Inferior parietal cortex (tissue), 1 donor: Measurements from ENCODE around the gene ROCK2.

ENCODE experiments used
- DNase-seq: peaks from one replicate; pipeline ENCODE4 v3.0.0-alpha.2; 2016; ENCODE audit errors: extremely low spot score

Gene ROCK2

DNA sequence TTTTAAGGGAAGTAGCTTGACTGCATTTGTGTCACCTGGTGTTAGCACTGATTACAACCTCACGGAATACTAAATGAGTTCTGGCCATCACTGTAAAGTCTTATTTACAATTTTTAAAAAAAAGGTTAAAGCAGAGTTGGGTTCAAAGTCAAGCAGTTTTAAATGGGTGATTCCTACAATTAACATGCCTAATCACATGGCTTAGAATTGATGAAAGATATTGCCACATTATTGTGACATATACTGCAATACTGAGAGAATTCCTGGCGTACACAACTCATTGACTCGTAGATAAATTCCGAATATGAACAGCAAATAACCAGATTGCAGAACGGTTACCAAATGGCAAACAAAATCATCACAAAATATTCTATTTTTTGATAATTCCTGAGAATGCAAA is 34.2 kb downstream of the ROCK2 start:
- no peak for DNase-seq

DNA sequence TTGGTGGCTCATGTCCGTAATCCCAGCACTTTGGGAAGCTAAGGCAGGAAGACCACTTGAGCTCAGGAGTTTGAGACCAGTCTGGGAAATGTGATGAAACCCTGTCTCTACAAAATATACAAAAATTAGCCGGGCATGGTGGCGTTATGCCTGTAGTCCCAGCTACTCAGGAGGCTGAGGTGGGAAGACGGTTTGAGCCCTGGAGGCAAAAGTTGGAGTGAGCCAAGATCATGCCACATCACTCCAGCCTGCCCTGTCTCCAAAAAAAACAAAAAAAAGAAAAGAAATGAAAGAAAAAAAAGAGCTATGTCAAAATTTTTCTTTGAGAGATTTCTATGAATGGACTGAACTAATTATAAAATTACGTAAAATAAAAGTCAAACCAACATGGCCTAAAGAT is 34.7 kb downstream of the ROCK2 start:
- DNase-seq = no peak

DNA sequence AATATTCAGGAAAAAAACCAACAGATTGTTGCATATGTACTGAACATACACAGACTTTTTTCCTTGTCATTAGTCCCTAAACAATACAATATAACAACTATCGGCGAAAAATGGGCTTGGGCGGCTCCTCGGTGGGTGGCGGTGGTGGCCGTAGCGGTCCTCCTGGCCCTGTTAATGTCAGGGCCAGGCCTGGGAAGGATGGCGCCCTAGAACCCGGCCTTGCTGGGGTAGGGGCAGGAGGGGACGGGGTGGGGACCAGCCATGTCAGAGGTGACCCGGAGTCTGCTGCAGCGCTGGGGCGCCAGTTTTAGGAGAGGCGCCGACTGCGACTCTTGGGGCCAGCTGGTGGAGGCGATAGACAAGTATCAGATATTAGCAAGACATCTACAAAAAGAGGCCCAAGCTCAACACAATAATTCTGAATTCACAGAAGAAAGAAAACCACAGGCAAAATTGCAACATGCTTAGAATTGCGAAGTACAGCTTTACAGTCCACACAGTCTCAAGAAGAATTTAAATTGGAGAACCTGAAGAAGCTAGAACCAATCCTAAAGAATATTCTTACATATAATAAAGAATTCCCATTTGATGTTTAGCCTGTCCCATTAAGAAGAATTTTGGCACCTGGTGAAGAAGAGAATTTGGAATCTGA is 36.5 kb downstream of the ROCK2 start:
- DNase-seq = no peak

DNA sequence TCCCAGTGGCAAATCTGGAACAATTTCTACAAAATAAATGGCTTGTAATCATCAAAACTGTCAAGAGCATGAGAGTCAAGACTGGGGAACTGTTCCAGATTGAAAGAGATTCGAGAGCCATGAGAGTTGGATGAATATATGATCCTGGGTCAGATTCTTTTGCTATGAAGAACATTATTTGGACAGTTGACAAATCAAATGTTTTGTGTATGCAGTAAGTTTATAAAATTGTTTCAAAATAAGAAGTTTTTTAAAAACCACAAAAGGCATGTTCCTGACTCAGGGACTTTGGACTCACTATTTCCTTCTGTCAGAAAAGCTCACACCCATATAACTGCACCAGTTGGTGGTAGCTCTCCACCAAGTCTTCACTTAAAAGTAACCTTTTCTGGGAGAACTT is 38.5 kb downstream of the ROCK2 start:
- no peak for DNase-seq

DNA sequence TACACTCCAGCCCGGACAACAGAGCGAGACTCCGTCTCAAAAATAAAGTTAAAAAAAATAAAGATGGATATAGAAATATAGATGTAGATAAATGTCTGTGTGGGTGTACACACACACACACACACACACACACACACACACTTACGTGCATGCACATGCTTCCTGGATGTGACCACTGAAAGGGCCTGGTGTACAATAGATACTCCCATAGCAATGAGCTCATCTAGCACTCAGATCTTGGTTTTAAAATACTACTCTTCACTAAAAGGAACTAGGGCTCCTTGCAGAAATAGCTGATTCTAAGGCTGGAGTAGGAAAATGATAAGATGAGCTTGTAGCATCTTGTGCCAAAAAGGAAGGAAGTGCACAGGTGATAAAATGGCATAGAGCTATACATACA is 39.1 kb downstream of the ROCK2 start:
- DNase-seq = no peak

DNA sequence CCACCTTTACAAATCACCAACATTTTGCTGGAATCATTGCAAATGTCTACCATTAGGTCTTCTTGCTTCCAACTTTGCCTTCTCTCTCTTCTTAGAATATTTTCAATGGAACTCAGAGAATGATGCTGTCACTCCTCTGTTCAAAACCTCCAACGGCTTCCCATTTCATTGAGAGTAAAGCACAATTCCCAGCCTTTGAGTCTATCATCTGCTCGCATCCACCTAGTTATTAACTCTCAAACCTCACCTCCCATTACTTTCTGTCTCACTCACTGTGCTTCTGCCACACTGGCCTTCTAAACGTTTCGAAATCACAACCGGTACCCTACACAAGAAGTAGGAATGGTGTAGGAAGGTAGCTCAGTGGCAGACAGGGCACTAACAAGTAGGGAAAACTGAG is 40.0 kb downstream of the ROCK2 start:
- no peak for DNase-seq

DNA sequence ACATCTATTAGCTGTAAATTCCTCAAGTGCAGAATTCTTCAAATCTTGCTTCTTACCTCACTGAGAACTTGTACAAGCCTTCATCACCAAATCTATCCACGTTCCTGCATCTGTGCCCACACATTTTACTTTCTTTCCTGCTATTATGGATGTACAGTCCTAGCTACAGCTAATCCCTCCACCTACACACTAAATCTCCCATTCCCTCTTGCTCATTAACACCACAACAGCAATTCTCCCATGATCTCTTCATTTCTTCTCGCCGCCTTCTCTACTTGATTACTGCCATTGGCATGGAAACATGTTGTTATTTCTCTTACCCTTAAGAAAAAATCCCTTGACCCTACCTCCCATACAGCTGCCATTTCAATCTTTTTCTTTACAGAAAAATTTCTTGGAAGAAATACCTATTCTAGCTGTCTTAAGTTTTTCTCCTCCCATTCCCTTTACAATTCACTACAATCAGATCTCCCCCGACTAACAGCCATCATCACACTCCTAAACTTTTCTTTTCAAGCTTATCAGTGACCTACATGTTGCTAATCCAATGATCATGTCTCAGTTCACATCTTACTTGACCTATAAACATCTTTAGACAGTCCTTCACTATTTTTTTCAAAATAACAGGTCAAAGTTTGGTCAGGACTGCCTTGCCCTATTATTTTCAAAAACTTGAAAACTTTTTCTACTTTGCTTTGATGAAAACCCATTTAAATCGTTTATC is 41.0 kb downstream of the ROCK2 start:
- no peak for DNase-seq

DNA sequence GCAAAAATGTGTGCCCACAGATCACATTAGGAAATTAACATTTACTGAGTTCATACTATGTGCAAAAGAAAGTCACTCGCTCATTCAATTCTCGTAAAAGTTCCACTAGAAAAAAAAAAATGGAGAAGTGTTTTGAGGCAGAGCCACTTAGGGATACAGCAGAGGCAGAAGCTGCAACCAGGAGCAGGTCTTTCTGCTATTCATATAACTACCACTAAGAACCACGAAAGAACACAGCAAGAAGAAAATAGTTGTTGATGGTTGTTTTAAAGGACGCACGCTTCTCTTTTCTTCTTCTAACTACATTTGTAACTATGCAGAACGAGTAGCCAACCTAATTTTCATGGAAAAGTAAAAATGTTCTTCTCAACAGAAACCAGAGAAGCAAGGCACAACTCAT is 45.0 kb downstream of the ROCK2 start:
- no peak for DNase-seq

DNA sequence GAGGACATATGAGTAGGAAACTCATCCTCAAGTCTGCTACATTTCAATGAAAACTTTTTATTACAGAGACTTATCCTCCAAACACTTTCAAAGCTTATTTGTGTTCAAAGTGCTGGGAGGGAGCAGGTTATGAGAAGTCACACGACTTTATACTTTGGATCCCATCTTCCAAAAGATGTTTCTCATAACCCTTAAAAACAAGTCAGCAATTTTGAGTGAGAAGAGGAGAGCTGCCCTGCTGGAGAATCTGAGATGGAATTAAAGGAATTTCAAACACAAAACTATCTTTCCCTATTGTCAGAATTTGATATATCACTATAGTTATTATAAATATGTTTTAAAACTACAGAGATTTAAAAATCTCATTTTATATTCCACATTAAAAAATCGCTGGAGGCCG is 45.8 kb downstream of the ROCK2 start:
- DNase-seq = no peak

DNA sequence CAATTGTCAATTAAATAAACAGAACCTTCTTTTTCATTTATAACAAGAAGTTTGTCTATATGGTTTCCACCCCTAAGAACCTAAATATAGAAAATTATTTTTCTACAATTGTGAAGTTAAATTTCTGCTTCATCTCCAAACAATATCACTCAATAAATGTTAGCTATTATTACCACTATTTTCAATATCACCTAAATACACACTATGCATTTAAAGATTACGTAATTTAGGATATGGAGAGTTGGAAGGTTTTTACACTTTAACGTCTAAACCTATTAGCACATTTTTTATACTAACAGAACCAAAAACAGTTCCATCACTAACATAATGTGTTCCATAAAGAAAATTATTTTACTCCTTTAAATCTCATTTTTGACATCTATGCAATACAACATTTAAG is 48.0 kb downstream of the ROCK2 start:
- no peak for DNase-seq

DNA sequence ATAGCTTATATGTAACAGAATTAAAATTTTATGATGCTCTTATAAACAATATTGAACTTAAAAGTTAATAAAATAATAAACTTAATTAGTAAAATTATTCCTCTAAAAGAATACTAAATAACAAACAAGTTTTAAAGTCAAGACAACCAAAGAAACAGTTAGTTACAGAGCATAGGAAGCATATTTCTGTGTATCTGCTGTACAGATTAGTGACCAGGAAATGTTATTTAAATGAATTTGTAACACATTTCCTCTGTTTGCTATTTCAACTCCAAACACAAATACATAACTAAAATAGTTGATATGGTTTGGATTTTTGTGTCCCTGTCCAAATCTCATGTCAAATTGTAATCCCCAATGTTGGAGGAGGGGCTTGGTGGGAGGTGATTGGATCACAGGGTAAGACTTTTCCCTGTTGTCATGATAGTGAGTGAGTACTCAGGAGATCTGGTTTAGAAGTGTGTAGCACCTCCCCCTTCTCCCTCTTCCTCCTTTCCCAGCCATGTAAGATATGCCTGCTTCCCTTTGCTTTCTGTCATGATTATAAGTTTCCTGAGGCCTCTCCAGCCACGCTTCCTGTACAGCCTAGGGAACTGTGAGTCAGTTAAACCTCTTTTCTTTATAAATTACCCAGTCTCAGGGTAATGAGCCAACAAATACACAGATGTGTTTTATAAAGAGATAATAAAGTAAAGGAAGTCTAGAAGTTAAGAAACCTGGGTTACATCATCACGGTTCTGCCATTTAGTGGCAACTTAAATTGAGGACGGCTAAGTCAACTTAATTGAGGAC is 51.8 kb downstream of the ROCK2 start:
- DNase-seq = no peak

DNA sequence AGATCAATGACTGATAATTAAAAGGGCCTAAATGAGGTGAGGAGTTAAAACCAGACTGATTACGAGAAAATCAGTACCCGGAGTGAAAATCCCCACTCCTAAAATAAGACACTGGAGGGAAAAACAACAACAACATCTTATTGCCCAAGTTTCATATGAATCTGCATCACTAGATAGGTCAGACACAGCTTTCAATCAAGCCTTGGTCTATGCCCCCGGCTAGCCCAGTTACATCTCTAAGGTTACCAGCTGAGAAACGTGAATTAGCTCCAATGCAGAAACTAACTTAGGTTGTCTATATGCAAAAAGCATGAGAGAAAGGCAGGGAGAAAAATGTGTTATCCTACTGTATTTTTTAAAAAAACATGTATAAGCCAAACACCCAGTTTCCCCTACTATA is 53.7 kb downstream of the ROCK2 start:
- DNase-seq = no peak

DNA sequence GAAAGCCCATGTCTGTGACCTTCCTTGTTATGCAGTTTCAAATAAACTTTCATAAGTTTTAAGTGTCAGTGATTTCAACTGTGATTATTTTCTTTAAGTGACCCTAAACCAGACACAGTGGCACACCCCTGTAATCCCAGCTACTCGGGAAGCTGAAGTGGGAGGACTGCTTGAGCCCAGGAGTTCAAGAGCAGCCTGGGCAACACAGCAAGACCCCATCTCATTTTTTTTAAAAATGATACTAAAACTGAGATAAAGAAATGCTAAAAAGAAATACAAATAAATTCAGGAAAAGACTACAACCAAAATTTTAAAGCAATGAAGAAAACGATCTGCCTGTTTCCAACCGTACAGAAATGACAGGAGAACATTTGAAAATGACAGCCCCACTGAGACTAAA is 54.2 kb downstream of the ROCK2 start:
- DNase-seq = no peak

DNA sequence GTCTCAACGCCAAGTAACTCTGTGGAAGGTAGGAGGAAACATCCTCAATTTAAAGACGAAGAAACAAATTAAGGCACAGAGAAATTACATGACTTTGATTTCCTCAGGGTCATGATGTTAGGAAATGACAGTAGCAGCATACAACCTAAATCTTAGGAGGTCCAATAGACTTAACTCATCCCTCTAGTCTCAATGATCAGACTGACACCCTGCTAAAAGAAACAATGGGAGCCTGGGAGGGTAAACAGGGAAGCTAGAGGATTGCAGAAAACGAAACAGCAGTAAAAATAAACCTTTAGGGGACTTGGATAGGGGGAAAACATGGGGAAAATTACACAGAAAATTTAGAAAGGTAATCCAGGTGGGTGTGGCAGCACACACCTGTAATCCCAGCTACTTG is 56.0 kb downstream of the ROCK2 start:
- DNase-seq = no peak

DNA sequence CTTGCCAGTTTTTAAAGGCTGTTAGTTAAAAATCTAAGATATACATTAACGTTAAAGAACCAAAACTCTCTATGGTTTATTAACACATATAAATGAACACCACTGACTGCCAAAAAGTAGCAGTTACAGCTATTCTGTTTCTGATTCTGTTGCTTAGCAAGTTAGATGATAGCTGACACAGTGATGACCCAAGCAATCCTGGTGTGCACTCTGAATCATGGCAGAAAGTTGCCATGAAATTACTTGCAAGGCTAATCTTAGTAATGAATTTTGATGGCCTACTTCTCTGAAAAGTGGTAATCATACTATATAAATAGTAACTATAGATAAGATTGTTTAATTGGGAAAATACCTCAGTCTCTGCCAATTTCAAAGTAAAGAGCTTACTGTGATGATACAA is 57.7 kb downstream of the ROCK2 start:
- DNase-seq = no peak

DNA sequence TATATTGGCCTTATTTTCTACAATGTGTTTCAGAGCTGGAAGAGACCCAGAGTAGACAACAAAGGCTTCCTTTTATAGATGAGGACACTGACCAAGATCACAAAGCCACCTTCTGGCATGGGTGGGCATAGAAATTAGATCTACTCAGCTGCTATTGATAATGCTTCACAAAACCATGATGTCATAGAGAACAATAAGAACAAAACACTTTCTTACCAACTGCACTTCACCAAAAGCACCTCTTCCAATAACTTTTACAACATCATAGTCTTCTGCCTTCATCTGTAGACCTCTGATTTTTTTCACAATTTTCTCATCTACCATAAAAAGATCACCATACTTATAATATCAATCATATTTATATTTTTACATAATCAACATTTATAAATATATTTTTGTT is 58.1 kb downstream of the ROCK2 start:
- DNase-seq = no peak

DNA sequence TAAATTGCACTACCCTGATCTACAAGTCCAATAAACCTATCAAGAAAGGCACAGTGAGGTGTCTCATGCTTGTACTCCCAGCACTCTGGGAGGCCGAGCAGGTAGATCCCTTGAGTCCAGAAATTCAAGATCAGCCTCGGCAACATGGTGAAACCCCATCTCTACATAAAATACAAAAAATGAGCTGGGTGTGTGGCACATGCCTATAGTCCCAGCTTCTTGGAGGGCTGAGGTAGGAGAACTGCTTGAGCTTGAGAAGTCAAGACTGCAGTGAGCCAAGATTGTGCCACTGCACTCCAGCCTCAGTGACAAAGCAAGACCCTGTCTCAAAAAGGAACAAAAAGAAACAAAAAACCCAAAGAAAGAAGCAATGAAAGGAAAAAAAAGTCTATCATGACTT is 58.9 kb downstream of the ROCK2 start:
- no peak for DNase-seq

DNA sequence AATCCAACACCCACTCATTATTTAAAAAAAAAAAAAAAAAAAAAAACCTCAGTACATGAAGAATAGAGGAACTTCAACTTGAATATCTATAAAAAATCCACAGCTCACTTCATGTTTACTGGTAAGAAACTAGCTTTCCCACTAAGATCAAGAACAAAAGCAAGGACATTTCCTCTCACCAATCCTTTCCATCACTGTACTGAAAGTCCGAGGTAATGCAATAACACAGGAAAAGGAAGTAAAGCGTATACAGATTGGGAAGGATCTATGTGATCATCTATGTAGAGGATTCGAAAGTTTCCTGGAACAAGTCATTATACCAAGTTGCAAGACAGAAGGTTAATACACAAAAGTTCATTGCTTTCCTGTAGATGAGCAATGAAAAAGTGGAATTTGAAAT is 63.2 kb downstream of the ROCK2 start:
- no peak for DNase-seq

DNA sequence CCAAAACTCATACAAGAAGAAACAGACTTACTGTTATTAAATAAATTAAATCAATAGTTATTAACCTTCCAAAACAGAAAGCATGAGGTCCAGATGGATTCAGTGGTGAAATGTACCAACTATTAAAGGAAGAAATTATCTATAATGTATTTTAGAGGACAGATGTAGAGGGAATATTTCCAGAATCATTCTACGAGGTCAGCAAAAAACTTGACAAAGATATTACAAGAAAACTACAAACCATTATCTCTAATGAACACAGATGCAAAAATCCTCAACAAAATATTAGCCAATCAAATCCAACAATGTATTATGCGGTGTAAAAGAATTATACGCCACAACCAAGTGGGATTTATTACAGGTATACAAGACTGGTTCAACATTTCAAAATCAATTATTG is 63.7 kb downstream of the ROCK2 start:
- no peak for DNase-seq

DNA sequence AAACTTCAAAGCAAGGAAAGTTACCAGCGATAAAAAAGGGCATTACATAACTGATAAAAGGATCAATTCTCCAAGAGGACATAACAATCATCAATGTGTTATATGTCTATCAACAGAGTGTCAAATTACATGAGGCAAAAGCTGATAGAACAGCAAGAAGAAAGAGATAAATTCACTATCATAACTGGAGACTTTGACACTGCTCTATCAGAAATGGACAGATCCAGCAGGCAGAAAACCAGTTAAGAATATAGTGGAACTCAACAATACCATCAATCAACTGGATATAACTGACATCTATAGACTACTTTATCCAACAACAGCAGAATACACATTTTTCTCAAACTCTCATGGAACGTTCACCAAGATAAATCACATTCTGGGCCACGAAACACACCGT is 65.0 kb downstream of the ROCK2 start:
- no peak for DNase-seq

DNA sequence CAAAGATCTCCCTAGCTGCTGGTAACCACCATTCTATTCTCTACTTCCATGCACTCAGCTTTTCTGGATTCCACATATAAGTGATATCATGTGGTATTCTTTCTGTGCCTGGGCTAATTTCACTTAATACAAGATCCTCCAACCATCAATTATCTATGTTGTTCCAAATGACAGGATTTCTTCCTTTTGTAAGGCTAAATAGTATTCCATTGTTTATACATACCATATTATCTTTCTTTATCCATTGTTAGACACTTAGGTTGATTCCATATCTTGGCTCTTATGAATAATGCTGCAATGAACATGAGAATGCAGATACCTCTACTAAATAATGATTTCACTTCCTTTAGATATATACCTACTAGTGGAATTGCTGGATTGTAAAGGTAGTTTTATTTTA is 66.2 kb downstream of the ROCK2 start:
- DNase-seq = no peak

DNA sequence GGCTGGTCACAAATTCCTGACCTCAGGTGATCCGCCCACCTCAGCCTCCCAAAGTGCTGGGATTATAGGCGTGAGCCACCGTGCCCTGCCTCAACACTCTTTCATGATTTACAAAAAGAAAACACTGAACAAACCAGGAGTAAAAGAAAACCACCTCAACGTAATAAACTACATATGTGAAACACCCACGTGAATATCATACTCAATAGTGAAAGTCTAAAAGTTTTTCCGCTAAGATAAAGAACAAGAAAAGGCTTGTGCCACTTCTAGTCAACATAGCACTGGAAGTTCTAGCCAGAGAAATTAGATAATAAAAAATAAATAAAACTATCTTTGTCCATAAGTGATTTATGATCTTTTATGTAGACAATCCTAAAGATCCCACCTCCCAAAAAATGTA is 68.5 kb downstream of the ROCK2 start:
- no peak for DNase-seq

DNA sequence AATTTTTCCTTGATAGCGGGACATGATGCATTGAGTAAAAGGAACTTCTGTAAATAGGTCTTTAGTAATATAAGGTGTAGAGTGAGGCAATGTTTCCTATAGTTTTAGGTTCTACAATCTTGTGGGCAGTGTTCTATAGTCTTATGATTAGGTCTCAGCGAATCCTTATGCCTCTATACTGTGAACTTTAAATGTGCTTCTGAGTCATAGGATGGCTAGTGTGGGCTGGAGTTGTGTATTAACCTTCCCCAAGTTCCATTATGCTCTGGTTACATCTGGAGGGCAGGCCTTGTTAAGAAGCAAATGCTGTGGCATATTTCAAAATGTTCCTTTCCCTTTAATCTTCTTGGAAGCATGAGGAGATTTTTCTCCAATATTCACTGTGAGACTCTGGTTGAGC is 73.5 kb downstream of the ROCK2 start:
- no peak for DNase-seq
